Measurements from ENCODE around the gene PRKN.

Gene PRKN

GRCh38 chr6:162627362-162627761 lies 100.2 kb downstream of the PRKN start:
- Histone ChIP-seq H3K36me3 (ENCODE audit: control insufficient read depth in 2 of 2, insufficient read depth in 1 of 2, low read length in 2 of 2) (no peaks in the 10 kb centered on the region), H3K4me3 (ENCODE audit: low read depth, low read length) (no peak overlapping the region), H3K9me3 (ENCODE audit: control insufficient read depth, insufficient read depth, low read depth, low read length) (no peaks in the 10 kb centered on the region), H3K4me1 (ENCODE audit: control insufficient read depth, insufficient read depth, low read length) (no peaks in the 10 kb centered on the region), H3K27ac (ENCODE audit: extremely low read depth, low read depth, low read length) (no peak overlapping the region)
- TF ChIP-seq ZNF658 (tag by site-specific recombination; IDR thresholded peaks at IDR 0.05) (no peak), MYNN (tag by site-specific recombination; IDR thresholded peaks at IDR 0.05; ENCODE audit: borderline replicate concordance) (no peak), ZNF560 (tag by site-specific recombination; IDR thresholded peaks at IDR 0.05; ENCODE audit: borderline replicate concordance) (no peak), ZNF175 (tag by site-specific recombination; IDR thresholded peaks at IDR 0.05) (no peak), ZBTB7A (tag by site-specific recombination; IDR thresholded peaks at IDR 0.05; ENCODE audit: low read depth) (no peak), ZNF521 (tag by site-specific recombination; IDR thresholded peaks at IDR 0.05) (no peak), TCF7L2 (IDR thresholded peaks at IDR 0.05; ENCODE audit: borderline replicate concordance, low read depth, low read length) (no peak), ZNF514 (tag by site-specific recombination; IDR thresholded peaks at IDR 0.05) (no peak), WT1 (tag by site-specific recombination; IDR thresholded peaks at IDR 0.05) (no peak), ZNF830 (tag by site-specific recombination; IDR thresholded peaks at IDR 0.05; ENCODE audit: low read depth) (no peak), ZNF23 (tag by site-specific recombination; IDR thresholded peaks at IDR 0.05; ENCODE audit: borderline replicate concordance) (no peak), GLI4 (tag by site-specific recombination; IDR thresholded peaks at IDR 0.05) (no peak), ZNF155 (tag by site-specific recombination; IDR thresholded peaks at IDR 0.05) (no peak), HOXC10 (CRISPR knock-in tag; IDR thresholded peaks at IDR 0.05) (no peak), RBAK (tag by site-specific recombination; IDR thresholded peaks at IDR 0.05) (no peak)
- POLR2A ChIA-PET = no interaction called here
- CTCF ChIA-PET = interaction anchor here (0.7 kb wide), 1 partner anchor 11 kb away, joined by 3 read pairs; no protein-coding TSS in a partner anchor

GRCh38 chr6:162626869-162627268 lies 100.7 kb downstream of the PRKN start:
- Histone ChIP-seq H3K9me3 (ENCODE audit: control insufficient read depth, insufficient read depth, low read depth, low read length) (no peaks in the 10 kb centered on the region), H3K27ac (ENCODE audit: extremely low read depth, low read depth, low read length) (no peak overlapping the region), H3K36me3 (ENCODE audit: control insufficient read depth in 2 of 2, insufficient read depth in 1 of 2, low read length in 2 of 2) (no peaks in the 10 kb centered on the region), H3K4me3 (ENCODE audit: low read depth, low read length) (no peak overlapping the region), H3K4me1 (ENCODE audit: control insufficient read depth, insufficient read depth, low read length) (no peaks in the 10 kb centered on the region)
- ChIA-PET CTCF (interaction anchor here (0.7 kb wide), 1 partner anchor 12 kb away, joined by 3 read pairs; no protein-coding TSS in a partner anchor), POLR2A (no interaction called here)
- TF ChIP-seq ZNF473 (tag by site-specific recombination; IDR thresholded peaks at IDR 0.05) (no peak), ZNF585B (tag by site-specific recombination; IDR thresholded peaks at IDR 0.05) (no peak), ZBTB11 (tag by site-specific recombination; conservative IDR thresholded peaks at IDR 0.05; ENCODE audit: low read depth) (no peak), AEBP2 (tag by site-specific recombination; IDR thresholded peaks at IDR 0.05; ENCODE audit: borderline replicate concordance) (no peak), KLF1 (tag by site-specific recombination; IDR thresholded peaks at IDR 0.05) (no peak), ZBTB10 (tag by site-specific recombination; IDR thresholded peaks at IDR 0.05) (no peak), ZNF571 (tag by site-specific recombination; IDR thresholded peaks at IDR 0.05) (no peak), OVOL3 (tag by site-specific recombination; IDR thresholded peaks at IDR 0.05) (no peak), ZNF707 (tag by site-specific recombination; IDR thresholded peaks at IDR 0.05) (no peak), ZFHX2 (tag by site-specific recombination; conservative IDR thresholded peaks at IDR 0.05) (no peak), SP2 (tag by site-specific recombination; IDR thresholded peaks at IDR 0.05) (no peak), ZNF114 (tag by site-specific recombination; IDR thresholded peaks at IDR 0.05) (no peak), TRIM28 (IDR thresholded peaks at IDR 0.05; ENCODE audit: borderline replicate concordance, low read length) (no peak), BCL11B (tag by site-specific recombination; IDR thresholded peaks at IDR 0.05; ENCODE audit: low read depth) (no peak)
